Activated naive CD8-positive, alpha-beta T cell treated with anti-CD3 and anti-CD28 coated beads, Interleukin-2, amount 50 U/mL, for 16 hours (primary cell): ENCODE measurements around the gene SH3PXD2A.
A peak's percentile ranks its signal among the peaks of the same experiment; 100 is the strongest.
"Not testable (repeated sequence)": the region's sequence is repeated elsewhere in the genome, so short reads cannot be mapped to it uniquely, and the experiment has no call there.

Experiments
- DNase-seq: peaks from one replicate; pipeline ENCODE4 v3.0.0-alpha.2; 2020; ENCODE audit warnings: low read depth, low spot score

SH3PXD2A gene

GRCh38 chr10:103768345-103768744 is 87.0 kb downstream of the SH3PXD2A start:
- DNase-seq = no peak

GRCh38 chr10:103767756-103768155 is 87.6 kb downstream of the SH3PXD2A start:
- DNase-seq = no peak

DNA sequence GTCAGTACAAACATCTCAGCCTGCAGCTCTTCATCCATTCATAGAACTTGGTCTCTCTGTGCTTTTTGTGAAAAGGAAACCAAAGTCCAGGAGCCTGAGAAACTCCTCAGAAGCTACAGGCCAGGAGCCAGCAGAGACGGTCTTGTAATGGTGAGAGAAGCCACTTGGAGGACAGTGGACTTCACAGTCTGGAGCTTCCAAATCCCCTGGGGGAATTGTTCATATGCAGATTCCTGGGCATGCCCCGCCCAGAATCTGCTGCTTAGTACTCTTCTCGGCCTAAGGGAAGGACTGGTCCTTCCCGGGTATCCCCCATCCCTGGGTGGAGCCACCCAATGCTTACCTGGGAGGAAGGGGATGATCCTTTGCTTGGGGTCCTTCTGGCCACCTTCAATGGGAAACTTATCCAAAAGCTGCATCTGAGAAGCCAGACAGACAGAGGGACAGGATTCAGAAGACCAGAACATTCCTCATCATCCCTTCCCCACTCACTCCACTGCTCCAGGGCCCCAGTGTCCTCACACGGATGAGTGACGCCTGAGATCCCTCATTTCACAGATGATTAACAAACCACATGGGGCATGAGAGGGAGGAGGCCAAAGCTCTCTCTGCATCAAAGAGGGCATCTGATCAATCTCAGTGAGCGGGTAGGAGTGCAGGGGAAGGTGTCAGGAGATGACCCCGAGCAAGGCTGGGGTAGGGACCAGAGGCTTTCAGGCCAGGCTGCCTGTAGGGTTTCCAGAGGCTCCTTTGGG is 88.4 kb downstream of the SH3PXD2A start:
- DNase-seq = no peak

DNA sequence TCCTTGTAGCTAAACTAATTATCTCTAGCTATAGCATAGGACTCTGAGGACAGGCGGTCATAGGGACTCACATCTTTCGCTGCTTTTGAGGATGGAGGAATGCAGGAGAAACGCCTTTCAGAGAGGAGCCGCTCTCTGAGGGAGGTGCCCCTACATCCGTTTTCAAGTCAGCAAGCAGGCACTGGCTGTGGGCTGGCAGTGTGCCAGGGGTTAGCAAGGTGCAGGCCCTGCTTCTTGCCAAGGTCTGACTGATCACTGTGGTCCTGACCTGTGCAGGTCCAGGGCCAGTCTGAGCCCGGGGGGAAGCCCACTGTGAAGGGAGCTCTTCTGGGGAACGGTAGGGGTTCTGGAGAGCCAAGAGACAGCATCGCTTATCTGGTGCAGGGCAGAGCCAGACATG is 89.4 kb downstream of the SH3PXD2A start:
- DNase-seq = peak; percentile 32

- no peak for DNase-seq
Observed at GRCh38 chr10:103765168-103765567, 90.2 kb downstream of the SH3PXD2A start.

- DNase-seq = no peak
Observed at GRCh38 chr10:103764296-103765088, 90.9 kb downstream of the SH3PXD2A start.

GRCh38 chr10:103763374-103764202 is 91.8 kb downstream of the SH3PXD2A start:
- DNase-seq = no peak

GRCh38 chr10:103762916-103763315 is 92.5 kb downstream of the SH3PXD2A start:
- no peak for DNase-seq

- no peak for DNase-seq
Observed at GRCh38 chr10:103762162-103762561, 93.2 kb downstream of the SH3PXD2A start.

GRCh38 chr10:103761075-103761920 is 94.1 kb downstream of the SH3PXD2A start:
- DNase-seq = no peak

GRCh38 chr10:103760233-103760632 is 95.1 kb downstream of the SH3PXD2A start:
- DNase-seq = not testable (repeated sequence)

- no peak for DNase-seq
Observed at GRCh38 chr10:103759100-103759781, 96.1 kb downstream of the SH3PXD2A start.

- no peak for DNase-seq
Observed at GRCh38 chr10:103758294-103758681, 97.1 kb downstream of the SH3PXD2A start.

GRCh38 chr10:103757531-103758293 is 97.7 kb downstream of the SH3PXD2A start:
- DNase-seq = no peak

DNA sequence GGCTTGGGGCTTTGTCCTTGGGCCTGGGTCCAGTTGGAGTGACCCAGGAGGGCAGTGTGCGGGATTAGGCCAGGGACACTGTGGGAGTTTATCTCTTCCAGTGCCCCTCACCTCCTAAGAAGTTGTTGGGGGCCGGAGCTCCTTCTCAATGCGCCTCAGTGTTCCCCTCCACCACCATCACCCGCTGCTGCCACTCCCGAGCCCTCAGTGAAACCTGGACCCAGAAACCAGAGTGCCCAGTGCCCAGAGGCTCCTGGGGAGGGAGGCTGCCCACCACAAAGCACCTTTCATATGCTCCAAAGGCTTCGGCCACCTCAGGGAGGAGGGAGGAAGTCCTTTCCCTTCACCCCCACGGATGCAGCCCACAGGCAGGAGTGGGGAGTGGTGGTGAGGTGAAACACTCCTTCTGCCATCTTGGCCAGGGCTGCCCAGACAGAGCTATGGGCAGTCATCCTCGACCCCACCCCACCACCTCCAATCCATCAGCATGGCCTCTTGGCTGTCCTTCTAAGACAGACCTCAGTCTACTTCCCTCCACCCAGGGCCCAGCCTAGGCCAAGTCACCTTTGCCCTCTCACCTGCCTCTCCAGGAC is 99.0 kb downstream of the SH3PXD2A start:
- DNase-seq = no peak

- DNase-seq = no peak
Observed at GRCh38 chr10:103752680-103753248, 102.6 kb downstream of the SH3PXD2A start.

DNA sequence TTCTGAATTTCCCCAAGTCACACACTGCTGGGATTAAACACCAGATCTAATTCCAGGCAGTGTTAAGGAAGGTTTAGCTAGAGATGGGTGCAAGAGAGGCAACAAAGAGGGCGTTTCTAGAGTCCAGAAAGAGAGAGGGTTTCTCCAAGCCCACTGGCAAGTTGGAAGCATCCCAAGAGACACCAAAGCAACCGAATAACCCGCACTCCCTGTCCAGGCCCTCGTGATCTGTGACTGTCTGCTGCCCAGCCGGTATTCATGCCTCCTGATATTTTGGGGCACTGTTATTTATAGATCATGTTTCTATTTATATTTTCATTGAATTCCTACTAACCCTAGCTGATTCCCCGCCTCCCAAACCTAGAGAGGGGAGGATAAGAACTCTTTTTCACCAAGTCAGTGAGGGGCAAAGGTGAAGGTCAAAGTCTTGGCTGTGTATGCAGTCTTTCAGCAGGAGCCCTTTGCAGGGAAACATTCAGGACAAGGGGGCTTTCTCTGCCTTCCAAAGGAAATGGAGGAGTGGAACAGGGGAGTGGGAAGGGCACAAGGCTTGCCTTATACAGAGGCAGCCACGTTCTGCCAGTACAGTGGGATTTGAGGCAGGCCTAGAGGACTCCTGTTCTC is 103.6 kb downstream of the SH3PXD2A start:
- DNase-seq = no peak

DNA sequence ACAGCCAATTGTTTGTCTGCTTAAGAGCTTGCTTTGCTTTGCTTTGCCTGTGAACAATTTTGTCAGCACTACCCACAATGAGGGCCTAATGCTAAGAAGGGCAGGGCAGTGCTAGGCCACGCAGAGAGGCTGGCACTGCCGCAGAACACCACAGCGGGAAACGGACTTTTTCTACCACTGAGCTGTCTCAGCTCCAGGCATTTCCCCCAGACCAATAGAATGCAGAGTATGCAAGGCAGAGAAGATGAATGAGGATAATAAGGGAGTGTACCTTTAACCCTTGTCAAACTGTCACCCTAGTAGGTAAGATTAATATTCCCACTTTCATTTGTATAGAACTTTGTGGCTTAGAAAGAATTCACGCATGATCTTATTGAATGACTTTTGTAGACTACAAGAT is 104.5 kb downstream of the SH3PXD2A start:
- no peak for DNase-seq

- no peak for DNase-seq
Observed at GRCh38 chr10:103749779-103750178, 105.6 kb downstream of the SH3PXD2A start.
